HG02943 (cell line): ENCODE measurements around the gene PIBF1.
"Not testable (repeated sequence)": the region's sequence is repeated elsewhere in the genome, so short reads cannot be mapped to it uniquely, and the experiment has no call there.

Experiments
- ATAC-seq: cut with Tn5 transposase; IDR thresholded peaks from one replicate; pipeline ENCODE4 v1.9.1; 2021; ENCODE audit warnings: mild to moderate bottlenecking, low read depth, moderate library complexity; ENCODE audit not compliant: unreplicated experiment

Gene PIBF1

GRCh38 chr13:72820898-72821279 is 39.0 kb downstream of the PIBF1 start:
- no peak for ATAC-seq

DNA sequence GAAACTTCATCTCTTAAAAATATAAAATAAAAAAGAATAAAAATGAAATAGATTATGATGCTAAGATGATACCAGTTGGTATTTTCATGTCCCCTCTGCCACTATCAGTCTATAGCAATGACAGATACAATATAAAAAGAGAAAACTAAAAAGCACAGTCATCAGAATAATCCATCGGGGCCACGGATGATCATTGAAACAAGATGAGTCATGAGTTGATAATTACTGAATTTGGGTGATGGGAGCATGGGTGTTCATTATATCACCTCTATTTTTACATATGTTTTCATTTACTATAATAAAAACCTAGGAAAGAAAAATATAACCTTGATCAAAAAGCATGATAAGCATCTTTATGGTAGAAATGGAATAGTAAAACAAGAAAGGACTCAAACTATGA is 41.1 kb downstream of the PIBF1 start:
- ATAC-seq = no peak

DNA sequence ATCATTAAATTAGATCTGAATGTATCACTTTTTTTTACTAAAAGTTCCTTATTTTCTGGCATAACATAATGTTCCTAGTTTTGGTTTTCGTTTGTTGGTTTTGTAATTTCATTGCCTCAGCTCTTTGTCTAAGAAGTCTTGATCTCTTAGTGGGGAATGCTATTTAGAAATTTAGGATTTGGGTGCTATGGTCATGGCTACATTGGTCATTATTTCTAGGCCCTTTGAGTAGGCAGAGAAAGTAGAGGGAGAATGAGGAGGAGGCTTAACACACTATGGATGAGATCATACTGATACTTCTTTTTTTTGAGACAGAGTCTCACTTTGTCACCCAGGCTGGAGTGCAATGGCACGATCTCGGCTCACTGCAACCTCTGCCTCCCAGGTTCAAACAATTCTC is 41.8 kb downstream of the PIBF1 start:
- no peak for ATAC-seq

DNA sequence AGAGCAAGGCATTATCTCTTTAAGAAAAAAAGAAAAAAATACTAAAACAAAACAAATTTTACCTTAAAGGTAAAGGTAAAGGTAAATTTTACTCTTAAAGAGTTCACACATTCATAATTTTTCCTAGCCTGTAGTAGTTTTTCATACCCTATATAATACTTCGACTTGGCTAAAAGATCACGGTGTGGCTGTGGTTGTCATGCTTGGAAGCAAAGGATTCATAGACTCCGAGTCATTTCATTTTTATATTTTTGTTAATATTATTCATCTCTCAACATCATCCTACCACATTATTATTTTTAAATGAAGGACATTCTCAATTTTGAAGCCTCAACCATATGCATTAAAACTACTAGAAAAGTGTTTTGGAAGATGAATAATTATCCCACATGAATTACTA is 52.7 kb downstream of the PIBF1 start:
- no peak for ATAC-seq

DNA sequence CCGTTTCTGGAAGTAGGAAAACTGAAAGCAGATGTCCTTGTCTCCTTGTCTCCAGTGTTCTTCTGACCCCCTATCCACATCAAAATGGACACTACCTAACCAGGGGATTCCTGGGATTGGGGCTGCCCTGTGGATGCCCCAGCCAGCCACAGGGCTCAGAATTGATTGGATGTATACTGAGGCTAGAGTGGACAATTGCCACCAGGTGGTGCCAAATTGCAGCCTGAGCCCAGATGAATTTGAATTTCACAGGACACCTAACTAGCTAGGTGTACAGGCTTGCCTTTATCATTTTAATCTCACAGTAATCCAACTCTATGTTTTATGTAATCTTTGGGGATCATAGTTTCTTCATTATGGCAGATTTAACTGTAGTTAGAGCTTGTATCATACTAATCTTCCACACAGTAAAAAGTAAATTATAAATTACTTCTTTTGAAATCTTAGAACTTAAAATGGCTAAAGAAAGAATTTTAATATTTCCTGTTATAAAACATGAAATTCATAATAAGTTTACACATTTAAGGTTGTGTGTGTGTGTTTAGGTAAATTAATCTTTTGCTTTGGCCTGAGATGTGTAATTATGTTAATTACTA is 58.0 kb downstream of the PIBF1 start:
- peak; percentile 95 for ATAC-seq

DNA sequence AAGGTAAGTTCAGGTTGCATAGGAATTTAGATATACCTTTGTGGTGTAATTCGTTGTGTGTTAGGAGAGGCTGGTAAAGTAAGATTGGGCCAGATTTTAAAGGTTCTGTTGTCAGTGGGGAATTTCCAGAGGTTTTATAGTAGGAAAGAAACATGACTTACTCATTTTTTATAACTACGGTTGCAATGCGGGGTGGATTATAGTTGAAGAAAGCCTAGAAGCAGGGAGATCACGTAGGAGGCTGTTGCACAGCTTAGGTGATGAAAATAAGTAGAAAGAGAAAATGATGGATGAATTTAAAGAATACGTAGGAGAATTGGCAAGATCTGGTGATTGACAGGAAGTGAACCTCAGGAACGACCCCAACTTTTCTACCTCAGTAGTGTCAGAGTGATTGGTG is 61.1 kb downstream of the PIBF1 start:
- no peak for ATAC-seq

DNA sequence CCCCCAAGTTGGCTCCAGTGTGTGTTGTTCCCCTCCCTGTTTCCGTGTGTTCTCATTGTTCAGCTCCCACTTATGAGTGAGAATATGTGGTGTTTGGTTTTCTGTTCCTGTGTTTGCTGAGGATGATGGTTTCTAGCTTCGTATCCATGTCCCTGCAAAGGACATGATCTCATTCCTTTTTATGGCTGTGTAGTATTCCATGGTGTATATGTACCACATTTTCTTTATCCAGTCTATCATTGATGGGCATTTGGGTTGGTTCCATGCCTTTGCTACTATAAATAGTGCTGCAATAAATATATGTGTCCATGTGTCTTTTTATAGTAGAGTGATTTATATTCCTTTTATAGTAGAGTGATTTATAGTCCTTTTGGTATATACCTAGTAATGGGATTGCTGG is 63.2 kb downstream of the PIBF1 start:
- not testable (repeated sequence) for ATAC-seq

DNA sequence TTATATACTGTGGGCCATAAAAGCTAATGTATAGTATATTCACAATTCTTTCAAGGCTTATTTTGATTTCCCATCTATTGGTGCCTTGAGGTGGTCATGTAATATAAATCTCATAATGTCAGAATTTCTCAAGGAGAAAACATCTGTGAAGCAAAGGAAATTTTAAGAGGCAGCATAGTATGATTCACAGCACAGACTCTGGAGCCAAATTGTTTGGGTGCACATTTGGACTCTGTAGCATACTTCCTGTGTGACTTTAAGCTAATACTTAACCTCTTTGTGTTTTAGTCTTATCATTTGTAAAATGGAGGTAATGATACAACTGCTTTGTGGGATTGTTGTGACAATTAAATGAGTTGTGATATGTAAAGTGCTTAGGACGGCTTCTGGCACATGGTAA is 67.6 kb downstream of the PIBF1 start:
- ATAC-seq = no peak

DNA sequence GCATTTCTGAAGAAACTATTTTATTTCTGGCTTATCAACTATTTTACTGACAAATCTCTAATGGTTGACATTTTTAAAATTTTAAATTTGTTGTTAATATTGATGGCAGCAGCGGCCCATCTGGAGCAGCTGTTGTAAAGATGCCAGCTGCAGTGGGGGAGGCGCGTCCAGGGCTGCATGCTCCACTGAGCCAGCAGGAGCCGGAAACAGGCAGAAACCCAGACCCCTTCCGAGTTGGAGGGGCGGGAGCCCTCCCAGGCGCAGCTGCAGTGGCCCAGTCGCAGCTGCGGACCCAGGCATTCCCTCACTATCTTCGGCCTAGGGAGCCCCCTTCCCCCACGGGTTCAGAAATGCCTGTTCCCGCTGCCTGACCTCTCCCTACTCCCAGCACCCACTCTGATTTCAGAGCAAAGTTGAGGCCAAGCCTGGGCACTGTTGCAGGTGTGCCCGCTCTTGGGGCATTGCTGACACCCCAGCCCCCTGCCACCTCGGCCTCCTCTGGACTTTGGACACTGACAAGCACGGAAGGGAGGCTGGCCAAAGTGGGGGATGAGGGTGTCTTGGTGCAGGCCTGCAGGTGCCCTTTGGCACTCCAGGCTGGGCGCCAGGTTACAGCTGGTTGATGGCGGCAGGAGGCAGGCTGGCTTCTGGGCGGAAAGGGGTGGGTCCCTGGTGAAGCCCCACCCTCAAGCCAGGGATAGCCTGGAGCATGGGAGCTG is 69.2 kb downstream of the PIBF1 start:
- no peak for ATAC-seq

DNA sequence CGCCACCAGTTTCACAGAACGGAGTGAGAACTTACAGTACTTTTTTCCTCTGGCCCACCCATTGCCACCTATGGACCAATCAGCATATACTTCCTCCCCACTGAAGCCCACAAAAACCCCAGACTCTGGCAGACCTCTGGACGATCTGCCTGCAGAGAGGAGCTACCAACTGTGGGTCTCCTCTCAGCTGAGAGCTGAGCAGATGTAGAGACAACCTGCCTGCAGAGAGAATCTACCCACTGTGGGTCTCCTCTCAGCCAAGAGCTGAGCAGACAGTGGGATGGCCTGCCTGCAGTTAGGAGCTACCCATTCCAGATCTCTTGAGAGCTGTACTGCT is 69.7 kb downstream of the PIBF1 start:
- ATAC-seq = no peak

DNA sequence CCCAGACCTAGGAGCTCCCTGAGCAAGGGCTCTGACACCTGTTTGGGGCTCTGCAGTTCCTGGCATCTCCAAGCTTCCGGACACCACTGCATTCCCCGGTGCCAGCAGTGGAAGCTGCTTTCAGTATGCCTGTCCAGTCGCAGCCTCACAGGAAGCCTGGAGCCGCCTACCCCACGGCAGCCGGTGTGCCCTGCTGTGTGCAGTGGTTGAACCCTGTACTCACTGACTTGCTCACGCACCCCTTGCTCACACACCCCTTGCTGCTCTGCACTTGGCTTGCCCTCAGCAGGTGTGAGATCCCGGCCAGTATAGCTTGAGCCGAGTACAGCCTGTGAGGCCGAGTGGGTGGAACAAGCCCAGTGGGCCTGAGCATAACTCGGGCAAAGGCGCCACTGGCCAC is 70.3 kb downstream of the PIBF1 start:
- no peak for ATAC-seq

GRCh38 chr13:72853000-72853399 is 71.1 kb downstream of the PIBF1 start:
- no peak for ATAC-seq

GRCh38 chr13:72864142-72865011 is 82.4 kb downstream of the PIBF1 start:
- no peak for ATAC-seq

- ATAC-seq = no peak
Observed at GRCh38 chr13:72868229-72868628, 86.3 kb downstream of the PIBF1 start.

GRCh38 chr13:72875233-72875632 is 93.3 kb downstream of the PIBF1 start:
- ATAC-seq = no peak

DNA sequence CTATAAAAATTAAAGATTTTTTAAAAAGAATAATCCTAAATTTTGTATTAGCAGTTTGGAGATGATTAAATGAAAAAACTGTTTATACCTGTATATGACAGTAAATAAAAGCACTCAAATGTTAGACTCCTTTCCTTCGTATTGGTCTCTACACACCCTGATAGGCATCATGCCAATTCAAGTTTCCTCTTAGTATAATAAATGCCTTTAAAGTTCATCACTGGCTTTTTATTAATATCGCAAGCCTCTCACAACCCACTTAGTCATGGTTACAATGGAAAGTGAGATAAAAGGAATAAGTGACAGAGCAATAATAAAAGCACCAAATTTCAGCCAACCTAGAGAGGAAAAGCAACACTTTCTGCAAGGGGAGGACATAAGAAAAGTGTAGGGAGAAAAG is 102.2 kb downstream of the PIBF1 start:
- no peak for ATAC-seq

- ATAC-seq = no peak
Observed at GRCh38 chr13:72886272-72887067, 104.5 kb downstream of the PIBF1 start.

- no peak for ATAC-seq
Observed at GRCh38 chr13:72889495-72889894, 107.6 kb downstream of the PIBF1 start.

DNA sequence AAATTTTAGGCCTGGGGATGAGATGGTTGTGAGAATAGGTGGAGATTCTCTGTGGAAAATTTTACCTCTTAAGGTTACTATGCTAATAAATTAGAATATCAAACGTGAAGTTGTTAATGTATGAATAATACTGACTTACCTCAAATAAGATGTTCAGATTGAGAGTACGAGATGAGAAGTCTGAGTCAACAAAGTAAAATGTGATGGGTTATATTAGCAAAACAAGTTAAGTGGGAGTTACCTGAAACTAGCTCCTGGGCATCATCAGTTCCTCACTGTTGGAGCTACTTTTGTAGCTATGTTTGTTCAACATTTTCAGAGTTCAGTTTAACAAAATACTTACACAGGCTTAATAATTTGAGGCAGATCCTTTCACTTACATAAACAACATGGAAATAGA is 108.6 kb downstream of the PIBF1 start:
- no peak for ATAC-seq

- ATAC-seq = no peak
Observed at GRCh38 chr13:72891423-72891822, 109.5 kb downstream of the PIBF1 start.

DNA sequence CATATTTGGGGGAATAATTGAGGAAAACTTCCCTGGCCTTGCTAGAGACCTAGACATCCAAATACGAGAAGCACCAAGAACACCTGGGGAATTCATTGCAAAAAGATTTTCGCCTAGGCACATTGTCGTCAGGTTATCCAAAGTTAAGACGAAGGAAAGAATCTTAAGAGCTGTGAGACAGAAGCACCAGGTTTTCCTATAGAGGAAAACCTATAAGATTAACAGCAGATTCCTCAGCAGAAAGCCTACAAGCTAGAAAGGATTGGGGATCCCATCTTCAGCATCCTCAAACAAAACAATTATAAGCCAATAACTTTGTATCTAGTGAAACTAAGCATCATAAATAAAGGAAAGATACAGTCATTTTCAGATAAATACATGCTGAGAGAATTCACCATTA is 114.9 kb downstream of the PIBF1 start:
- ATAC-seq = no peak
